ENCODE measurements around the gene MMP28. TPM values are rescaled to one million over a fixed set of nuclear protein-coding genes. Genes with fewer than 3 reads are reported as not detected.
"Not testable (repeated sequence)": the region's sequence is repeated elsewhere in the genome, so short reads cannot be mapped to it uniquely, and the experiment has no call there.

MMP28 gene
- total RNA-seq, 6 experiments from 2014 or later, result 0.22 to 0.28 (median 0.25) TPM; not detected in 3

DNA sequence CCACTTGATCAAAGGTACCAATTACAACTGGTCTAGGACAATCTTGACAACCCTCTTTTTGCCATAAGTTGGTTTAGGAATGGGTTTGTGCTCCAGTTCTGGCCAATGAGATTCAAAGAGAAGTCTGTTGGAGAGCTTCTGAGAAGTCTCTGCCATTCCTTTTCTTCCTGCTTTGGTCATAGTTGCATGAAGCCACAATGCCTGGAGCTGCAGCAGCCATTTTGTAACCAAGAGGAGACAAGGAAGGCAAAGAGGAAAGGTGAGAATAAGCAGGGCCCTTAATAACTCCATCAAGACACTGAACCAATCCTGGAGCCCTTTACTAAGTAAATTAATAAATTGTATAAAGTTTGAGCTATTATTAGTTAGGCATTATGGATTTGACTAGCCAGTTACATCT, 38.2 kb downstream of the MMP28 start:
- Histone ChIP-seq H3K27me3 (no peaks in the 10 kb centered on the region), H3K9me3 (no peaks in the 10 kb centered on the region), H3K27ac (no peak overlapping the region), H3K4me1 (no peaks in the 10 kb centered on the region), H3K36me3 (no peaks in the 10 kb centered on the region), H3K4me3 (no peak overlapping the region)
- intact Hi-C loops (cut with DNase I), result no loop called here
- no peak for ATAC-seq
- no peak for DNase-seq
- TF ChIP-seq, protein P1, sequence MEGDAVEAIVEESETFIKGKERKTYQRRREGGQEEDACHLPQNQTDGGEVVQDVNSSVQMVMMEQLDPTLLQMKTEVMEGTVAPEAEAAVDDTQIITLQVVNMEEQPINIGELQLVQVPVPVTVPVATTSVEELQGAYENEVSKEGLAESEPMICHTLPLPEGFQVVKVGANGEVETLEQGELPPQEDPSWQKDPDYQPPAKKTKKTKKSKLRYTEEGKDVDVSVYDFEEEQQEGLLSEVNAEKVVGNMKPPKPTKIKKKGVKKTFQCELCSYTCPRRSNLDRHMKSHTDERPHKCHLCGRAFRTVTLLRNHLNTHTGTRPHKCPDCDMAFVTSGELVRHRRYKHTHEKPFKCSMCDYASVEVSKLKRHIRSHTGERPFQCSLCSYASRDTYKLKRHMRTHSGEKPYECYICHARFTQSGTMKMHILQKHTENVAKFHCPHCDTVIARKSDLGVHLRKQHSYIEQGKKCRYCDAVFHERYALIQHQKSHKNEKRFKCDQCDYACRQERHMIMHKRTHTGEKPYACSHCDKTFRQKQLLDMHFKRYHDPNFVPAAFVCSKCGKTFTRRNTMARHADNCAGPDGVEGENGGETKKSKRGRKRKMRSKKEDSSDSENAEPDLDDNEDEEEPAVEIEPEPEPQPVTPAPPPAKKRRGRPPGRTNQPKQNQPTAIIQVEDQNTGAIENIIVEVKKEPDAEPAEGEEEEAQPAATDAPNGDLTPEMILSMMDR (IDR thresholded peaks at IDR 0.05), result no peak
- no peak for TF ChIP-seq POLR2A (IDR thresholded peaks at IDR 0.05)

DNA sequence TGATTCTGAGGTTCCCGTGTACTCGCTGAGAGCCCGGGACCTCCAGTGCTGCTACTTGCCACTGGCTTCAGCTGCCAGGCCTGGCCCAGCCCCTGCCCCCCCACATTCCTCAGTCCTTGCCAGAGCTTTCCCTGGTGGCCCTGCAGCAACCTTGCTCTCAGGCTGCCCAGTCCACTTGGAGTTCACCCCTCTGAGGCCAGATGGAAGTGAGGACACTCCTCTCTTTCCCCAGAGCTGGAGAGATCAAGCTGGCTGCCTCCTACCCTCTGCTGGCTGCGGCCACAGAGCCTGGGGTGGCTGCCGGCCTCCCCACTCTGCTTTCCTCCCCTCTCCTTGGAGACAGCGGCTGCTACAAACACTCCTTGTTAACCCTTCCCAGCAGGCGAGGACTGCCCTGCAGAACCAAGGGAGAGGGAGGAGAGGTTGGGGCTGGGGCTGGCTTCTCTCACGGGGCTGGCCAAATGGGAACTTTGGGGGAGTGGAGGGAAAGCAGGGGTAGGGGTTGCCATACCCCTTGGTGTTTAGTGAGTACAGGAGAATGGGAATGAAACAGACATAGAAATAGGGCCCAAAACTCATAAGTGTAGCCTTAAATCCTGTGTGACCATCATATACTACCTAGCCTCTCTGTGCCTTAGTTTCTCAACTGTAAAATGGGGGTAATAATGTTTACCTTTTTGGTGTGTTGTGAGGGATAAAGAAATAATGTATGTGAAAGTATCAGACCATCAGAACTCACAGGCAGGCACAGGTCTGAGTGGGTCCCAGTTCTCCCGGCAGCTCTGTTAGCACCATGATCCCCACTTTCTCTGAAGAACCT, 42.3 kb downstream of the MMP28 start, which contains the start of gene GAS2L2:
GAS2L2 (minus strand) TSS at position 295 of the 820 bp plus-strand sequence. CDS start 389 bp downstream, outside the sequence.
- WGBS (ENCODE audit: insufficient coverage, low coverage, low lambda C conversion rate, missing lambda C conversion rate), result 57% methylated on average over 6 of the region's 9 CpGs
- Histone ChIP-seq H3K9me3 (no peaks in the 10 kb centered on the region), H3K27ac (no peak within 1 kb of the TSS), H3K4me3 (no peak within 1 kb of the TSS), H3K36me3 (no peaks in the 10 kb centered on the region), H3K4me1 (peaks cover 0 to 4% (median 0%) of the 10 kb centered on the region in 4 donors), H3K27me3 (no peaks in the 10 kb centered on the region)
- DNase-seq (no peak), ATAC-seq (no peak)
- TF ChIP-seq, protein P1 (IDR thresholded peaks at IDR 0.05), result no peak
- no peak for TF ChIP-seq POLR2A (IDR thresholded peaks at IDR 0.05)
- intact Hi-C loops (cut with DNase I), result no loop called here

DNA sequence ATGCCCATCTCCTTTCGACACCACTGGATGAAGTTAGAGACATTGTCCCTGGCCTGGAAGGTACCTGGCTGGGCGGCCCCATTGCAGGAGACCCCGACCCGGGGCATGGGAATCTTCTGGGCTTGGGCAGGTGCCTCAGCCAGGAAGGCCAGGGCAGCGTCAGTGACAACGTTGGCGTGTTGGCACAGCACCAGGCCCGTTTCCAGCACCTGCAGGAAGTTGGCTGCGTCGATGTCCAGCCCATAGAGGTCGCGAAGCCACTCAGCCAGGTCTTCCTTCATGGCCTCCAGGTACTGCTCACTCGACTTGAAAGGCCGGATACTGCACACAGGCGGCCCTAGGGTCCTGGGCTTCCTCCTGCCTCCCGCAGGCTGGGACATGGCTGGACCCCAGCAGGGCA, 43.0 kb downstream of the MMP28 start:
- no CpG with 5 or more reads among the region's 16 CpGs for WGBS (ENCODE audit: insufficient coverage, low coverage, low lambda C conversion rate, missing lambda C conversion rate)
- H3K36me3 ChIP-seq, result no peaks in the 10 kb centered on the region
- peaks cover 0 to 4% (median 0%) of the 10 kb centered on the region in 4 donors for H3K4me1 ChIP-seq
- ATAC-seq (no peak), DNase-seq (no peak)
- H3K27me3 ChIP-seq, result no peaks in the 10 kb centered on the region
- no peak overlapping the region for H3K4me3 ChIP-seq
- no peaks in the 10 kb centered on the region for H3K9me3 ChIP-seq
- no peak for TF ChIP-seq POLR2A (IDR thresholded peaks at IDR 0.05)
- TF ChIP-seq, protein P1 (IDR thresholded peaks at IDR 0.05), result no peak
- intact Hi-C loops (cut with DNase I), result no loop called here
- no peak overlapping the region for H3K27ac ChIP-seq

DNA sequence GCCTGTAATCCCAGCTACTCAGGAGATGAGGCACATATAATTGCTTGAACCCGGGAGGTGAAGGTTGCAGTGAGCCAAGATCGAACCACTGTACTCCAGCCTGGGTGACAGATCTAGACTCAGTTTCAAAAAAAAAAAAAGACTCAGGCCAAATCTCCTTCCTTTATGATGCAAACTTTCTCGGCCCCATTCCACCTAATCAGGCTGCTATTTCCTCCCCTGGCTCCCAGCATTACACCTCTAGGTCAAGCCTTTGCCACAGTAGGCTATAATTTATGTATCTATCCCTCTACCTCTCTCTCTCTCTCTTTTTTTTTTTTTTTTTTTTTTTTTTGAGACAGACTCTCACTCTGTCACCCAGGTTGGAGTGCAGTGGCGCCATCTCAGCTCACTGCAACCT, 43.9 kb downstream of the MMP28 start:
- H3K36me3 ChIP-seq; H3K27me3 ChIP-seq; H3K4me3 ChIP-seq; H3K9me3 ChIP-seq; ATAC-seq; DNase-seq; H3K27ac ChIP-seq; intact Hi-C loops (cut with DNase I); H3K4me1 ChIP-seq: not testable (repeated sequence)
- WGBS (ENCODE audit: insufficient coverage, low coverage, low lambda C conversion rate, missing lambda C conversion rate), result 66% methylated on average over 3 of the region's 4 CpGs

DNA sequence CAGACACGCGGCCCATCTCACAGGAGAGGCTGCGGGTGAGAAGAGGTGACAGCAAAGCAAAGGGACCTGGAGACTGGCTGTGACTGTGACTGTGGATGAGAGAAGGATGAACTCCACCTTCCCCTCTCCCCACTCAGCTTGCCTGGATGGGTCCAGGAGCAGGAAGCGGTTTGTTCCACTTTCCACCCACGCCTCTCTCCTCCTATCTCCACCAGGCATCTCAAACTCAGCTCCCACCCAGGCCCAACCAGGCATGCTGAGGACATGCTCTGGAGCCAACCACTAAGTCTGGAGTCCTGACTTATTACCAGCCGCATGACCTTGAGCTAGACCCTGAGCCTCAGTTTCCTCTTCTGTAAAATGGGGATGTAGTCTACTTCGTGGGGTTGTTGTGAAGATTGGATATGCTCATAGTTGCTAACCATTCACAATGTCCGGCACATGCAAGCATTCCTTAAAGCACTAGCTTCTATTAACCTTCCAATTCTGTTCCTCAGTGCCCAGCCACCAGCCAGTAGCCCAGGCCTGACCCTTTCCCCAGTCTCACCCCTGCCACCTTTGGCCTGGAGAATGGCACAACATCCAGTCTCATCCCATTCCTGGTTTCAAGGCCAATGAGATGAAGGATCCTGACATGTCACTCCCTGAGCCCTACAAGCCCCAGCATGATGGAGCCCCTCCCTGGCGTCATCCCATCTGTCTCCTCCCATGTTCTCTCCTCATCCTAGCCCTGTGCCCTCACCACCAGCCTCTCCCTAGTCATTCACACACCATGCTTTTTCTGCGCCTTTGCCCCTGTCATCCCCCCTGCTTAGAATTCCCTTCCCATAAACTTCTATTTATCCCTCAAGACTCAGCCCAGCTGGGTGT, 44.7 kb downstream of the MMP28 start:
- no peaks in the 10 kb centered on the region for H3K27me3 ChIP-seq
- no peak overlapping the region for H3K4me3 ChIP-seq
- TF ChIP-seq, protein P1 (IDR thresholded peaks at IDR 0.05), result no peak
- no peak for TF ChIP-seq POLR2A (IDR thresholded peaks at IDR 0.05)
- WGBS (ENCODE audit: insufficient coverage, low coverage, low lambda C conversion rate, missing lambda C conversion rate), result 94% methylated on average over 3 of the region's 10 CpGs
- no peaks in the 10 kb centered on the region for H3K36me3 ChIP-seq
- DNase-seq (no peak), ATAC-seq (no peak)
- no peaks in the 10 kb centered on the region for H3K9me3 ChIP-seq
- peaks cover 0 to 4% (median 0%) of the 10 kb centered on the region in 4 donors for H3K4me1 ChIP-seq
- intact Hi-C loops (cut with DNase I), result no loop called here
- H3K27ac ChIP-seq, result no peak overlapping the region
